ENCODE results near the gene MARK3.

- TF ChIP-seq CTCF (IDR thresholded peaks at IDR 0.05) (no peak), ZFX (IDR thresholded peaks at IDR 0.05; ENCODE audit: borderline replicate concordance) (no peak)
Observed at GRCh38 chr14:103347091-103347815, 38.0 kb upstream of the MARK3 start.

Data from 22Rv1 (cell line).